ENCODE data around the gene CYB5R3.

Gene CYB5R3

GRCh38 chr22:42644422-42645340, 4.5 kb downstream of the CYB5R3 start:
- no peak for DNase-seq

- no peak for DNase-seq
Measured at GRCh38 chr22:42643634-42644421, 5.4 kb downstream of the CYB5R3 start.

GRCh38 chr22:42642806-42643633, 6.2 kb downstream of the CYB5R3 start:
- DNase-seq, result no peak

DNA sequence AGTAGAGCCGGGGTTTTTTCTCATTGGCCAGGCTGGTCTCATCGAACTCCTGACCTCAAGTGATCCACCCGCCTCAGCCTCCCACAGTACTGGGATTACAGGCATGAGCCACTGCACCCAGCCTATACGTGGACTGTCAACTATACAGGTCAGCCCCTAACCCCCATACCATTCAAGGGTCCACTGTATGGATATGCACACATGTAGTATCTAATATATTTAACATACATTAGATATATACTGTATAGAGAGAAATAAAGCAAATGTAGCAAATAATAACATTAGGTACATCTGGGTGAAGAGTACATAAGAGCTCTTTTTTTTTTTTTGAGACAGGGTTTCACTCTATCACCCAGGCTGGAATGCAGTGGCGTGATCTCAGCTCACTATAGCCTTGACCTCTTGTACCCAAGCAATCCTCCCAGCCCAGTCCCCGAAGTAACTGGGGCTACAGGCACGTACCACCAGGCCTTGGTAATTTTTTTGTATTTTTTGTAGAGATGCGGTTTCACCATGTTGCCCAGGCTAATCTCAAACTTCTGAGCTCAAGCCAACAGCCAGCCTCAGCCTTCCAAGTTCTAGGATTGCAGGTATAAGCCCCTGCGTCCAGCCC, 7.3 kb downstream of the CYB5R3 start:
- no peak for DNase-seq

- no peak for DNase-seq
Measured at GRCh38 chr22:42639541-42640241, 9.5 kb downstream of the CYB5R3 start.

GRCh38 chr22:42637555-42637954, 11.6 kb downstream of the CYB5R3 start:
- DNase-seq, result no peak

DNA sequence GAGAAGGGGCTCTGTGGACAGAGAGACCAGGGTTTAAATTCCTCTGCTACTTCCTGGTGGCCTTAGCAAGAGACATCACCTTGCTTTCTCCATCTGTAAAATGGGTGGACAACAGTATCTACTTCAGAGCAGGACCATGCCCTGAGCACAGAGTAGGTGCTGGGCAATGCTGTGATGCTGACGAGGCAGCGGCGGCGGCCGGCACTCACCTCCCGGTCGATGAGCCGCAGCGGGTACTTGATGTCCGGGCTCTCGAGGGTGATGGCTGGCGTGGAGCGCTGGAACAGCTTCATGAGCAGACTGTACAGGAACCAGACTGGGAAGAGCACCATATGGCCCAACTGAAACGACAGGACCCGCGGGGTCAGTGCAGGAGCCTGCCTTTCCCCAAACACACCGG, 12.7 kb downstream of the CYB5R3 start:
- no peak for DNase-seq

DNA sequence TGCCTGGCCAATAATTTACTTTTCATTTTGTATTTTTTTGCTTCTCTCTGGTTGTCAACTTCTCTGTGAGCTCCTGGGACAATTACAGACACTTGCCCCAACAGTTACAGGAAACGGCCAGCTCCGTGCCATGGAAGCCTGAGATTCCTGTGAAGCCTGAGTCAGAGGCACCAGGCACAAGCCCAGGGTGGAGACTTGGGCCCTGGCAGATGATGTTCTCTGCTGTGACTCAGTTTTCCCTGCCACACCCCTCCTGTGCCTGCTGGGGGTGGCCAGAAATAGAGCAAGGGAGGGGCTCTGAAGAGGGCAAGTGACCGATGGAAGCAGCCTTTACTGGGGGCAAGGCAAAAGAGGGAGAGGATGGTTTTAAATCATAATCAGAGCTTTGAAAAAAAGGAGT, 13.7 kb downstream of the CYB5R3 start:
- DNase-seq, result no peak

GRCh38 chr22:42633013-42633412, 16.2 kb downstream of the CYB5R3 start:
- DNase-seq, result no peak

DNA sequence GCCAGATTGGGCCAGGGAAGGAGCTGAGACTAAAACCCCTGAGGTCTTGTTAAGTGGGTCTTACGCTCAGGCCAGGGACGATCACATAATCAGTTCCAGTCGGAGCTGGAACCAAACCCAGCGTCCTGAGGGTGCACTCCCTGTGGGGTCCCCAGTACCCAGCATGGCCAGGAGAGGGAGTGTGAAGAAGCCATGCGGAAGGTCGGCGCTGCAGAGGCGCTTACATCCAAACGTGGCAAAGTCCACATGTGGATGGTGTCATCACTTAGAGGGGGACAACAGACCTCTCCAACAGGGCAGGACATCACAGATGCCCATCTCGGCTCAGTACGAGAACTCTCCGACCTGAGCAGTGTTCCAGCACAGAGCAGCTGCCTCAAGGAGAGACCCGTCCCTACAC, 17.1 kb downstream of the CYB5R3 start:
- DNase-seq, result no peak

DNA sequence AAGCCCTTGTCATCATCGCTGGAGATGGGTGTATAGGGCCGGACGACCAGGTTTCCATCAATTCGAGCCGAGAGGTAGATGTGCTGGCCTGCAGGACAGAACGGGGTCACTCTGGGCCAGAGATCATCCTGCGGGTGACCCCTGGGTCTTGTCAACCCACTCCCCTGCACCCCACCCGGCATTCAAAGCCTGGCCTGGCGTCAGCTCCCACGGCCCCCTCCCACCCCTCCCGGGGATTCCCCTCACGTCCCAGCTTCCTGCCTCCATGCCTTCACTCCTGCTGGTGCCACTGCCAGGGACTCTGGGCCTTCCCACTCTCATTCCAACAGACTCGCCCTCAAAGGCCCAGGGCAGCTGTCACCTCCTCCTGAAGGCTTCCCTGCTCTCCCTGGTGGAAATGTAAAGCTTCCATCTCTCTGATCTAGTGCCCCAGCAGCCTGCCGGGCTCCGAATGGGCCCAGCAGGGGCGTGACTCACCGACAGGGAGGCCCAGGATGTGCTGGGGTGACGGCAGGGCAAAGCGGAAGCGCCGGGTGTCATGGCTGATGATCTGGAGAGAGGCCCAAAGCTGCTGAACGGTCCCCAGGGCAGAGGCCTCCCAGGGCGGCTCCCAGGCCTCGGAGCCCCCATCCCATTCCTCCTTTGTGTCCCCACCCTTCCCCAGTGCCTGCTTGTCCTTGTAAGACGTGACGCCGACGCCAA, 18.1 kb downstream of the CYB5R3 start:
- DNase-seq, result no peak

GRCh38 chr22:42630211-42630610, 19.0 kb downstream of the CYB5R3 start:
- DNase-seq, result no peak

DNA sequence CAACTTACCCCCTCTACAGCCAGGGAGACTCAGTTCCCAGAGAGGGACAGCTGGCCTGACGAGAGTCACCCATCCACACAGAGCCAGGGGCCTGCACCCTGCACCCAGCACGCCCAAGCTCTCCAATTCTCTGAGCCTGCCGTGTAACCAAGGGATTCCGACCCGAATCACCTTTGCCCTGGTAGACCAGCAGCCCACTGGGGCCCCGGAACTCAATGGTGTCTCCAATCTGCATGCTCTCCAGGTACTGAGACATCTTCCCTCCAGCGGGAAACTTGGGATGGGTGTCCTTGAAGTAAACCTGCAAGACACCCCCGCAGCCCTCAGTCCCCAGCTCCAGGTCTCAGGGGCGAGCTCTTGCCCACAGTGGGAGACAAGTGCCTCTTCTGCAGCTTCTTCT, 21.2 kb downstream of the CYB5R3 start:
- DNase-seq, result no peak

- DNase-seq, result no peak
Measured at GRCh38 chr22:42626951-42627625, 22.1 kb downstream of the CYB5R3 start.

DNA sequence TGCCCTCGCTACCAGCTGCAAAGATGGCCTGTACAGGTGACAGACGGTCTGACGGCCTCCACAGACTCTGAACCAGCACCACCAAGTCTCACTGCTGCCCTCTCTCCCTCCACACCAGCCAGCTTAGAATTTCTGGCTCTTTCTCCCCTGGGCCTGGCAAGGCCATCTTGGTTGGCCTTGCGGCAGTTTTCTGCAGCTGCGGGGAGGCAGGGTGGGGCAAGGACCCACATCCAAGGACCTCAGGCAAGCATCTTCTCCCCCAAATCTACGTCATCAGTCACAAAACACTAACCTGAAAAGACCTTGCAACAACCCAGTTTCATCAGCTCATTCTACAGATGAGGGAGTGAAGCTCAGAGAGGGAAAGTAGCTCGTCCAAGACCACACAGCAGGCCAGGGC, 22.8 kb downstream of the CYB5R3 start:
- DNase-seq, result no peak

- no peak for DNase-seq
Measured at GRCh38 chr22:42625416-42625815, 23.8 kb downstream of the CYB5R3 start.

DNA sequence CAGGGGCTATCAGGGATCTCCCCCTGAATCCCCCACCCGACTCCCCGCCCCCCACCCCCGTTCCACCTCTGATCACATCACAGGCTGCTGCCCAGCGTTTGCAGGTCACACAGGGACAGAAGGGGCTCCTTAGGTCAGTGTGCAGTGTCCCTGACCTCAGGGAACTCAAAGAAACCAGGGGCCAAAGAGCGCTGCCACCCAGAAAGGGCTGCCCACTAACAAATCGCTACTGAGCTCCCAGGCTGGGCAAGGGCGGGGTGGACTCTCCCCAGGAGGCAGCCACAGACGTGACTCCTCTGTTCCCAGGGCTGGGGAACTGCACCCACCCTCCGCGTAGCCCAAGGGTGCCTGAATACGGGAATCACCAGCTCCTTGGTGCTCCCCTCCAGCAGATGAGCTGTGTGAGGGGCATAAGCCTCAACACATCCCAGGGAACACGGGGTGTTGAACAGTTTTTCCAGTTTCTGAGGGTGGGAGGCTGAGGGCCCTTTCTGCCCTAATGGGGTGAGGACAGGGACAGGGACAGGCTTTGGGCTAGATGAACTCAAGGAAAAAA, 24.6 kb downstream of the CYB5R3 start:
- DNase-seq, result no peak

- DNase-seq, result no peak
Measured at GRCh38 chr22:42623756-42624441, 25.3 kb downstream of the CYB5R3 start.

- DNase-seq, result no peak
Measured at GRCh38 chr22:42623301-42623751, 25.9 kb downstream of the CYB5R3 start.
